ENCODE measurements around the gene KIF1A. TPM values are rescaled to one million over a fixed set of nuclear protein-coding genes. Genes with fewer than 3 reads are reported as not detected.

KIF1A gene
- total RNA-seq, 3 donors from 2014 or later, result 1.5 to 17.2 (median 1.9) TPM

- Histone ChIP-seq H3K9me3 (no peaks in the 10 kb centered on the region), H3K36me3 (ENCODE audit: low read depth) (no peaks in the 10 kb centered on the region), H3K4me3 (no peak overlapping the region), H3K4me1 (ENCODE audit: low read depth) (no peaks in the 10 kb centered on the region)
- ATAC-seq, result no peak
- intact Hi-C loops (cut with DNase I, micrococcal nuclease), result no loop called here
- no peak for DNase-seq
- TF ChIP-seq CTCF (IDR thresholded peaks at IDR 0.05), result no peak
These were observed 41.6 kb downstream of the KIF1A start for GRCh38 chr2:240778426-240778825.

- intact Hi-C loops (cut with DNase I, micrococcal nuclease), result no loop called here
- Histone ChIP-seq H3K4me3 (no peak overlapping the region), H3K4me1 (ENCODE audit: low read depth) (no peaks in the 10 kb centered on the region), H3K9me3 (no peaks in the 10 kb centered on the region), H3K36me3 (ENCODE audit: low read depth) (no peaks in the 10 kb centered on the region)
- ATAC-seq, result no peak
- TF ChIP-seq CTCF (IDR thresholded peaks at IDR 0.05), result no peak
- no peak for DNase-seq
These were observed 42.4 kb downstream of the KIF1A start for GRCh38 chr2:240777456-240778212.

- ATAC-seq, result no peak
- Histone ChIP-seq H3K36me3 (ENCODE audit: low read depth) (no peaks in the 10 kb centered on the region), H3K9me3 (no peaks in the 10 kb centered on the region), H3K4me3 (no peak overlapping the region), H3K4me1 (ENCODE audit: low read depth) (no peaks in the 10 kb centered on the region)
- TF ChIP-seq CTCF (IDR thresholded peaks at IDR 0.05), result no peak
- DNase-seq, result no peak
- intact Hi-C loops (cut with DNase I, micrococcal nuclease), result no loop called here
These were observed 44.1 kb downstream of the KIF1A start for GRCh38 chr2:240775905-240776304.

GRCh38 chr2:240774856-240775255, 45.2 kb downstream of the KIF1A start:
- DNase-seq, result no peak

GRCh38 chr2:240769096-240769495, 50.9 kb downstream of the KIF1A start:
- Histone ChIP-seq H3K9me3 (no peaks in the 10 kb centered on the region), H3K4me3 (no peak overlapping the region), H3K4me1 (ENCODE audit: low read depth) (no peaks in the 10 kb centered on the region), H3K36me3 (ENCODE audit: low read depth) (no peaks in the 10 kb centered on the region)
- no peak for TF ChIP-seq CTCF (IDR thresholded peaks at IDR 0.05)
- intact Hi-C loops (cut with DNase I, micrococcal nuclease), result no loop called here
- ATAC-seq (no peak), DNase-seq (no peak)

More at GRCh38 chr2:240774856-240775255, 45.2 kb downstream of the KIF1A start:
- no peaks in the 10 kb centered on the region for H3K4me1 ChIP-seq (ENCODE audit: low read depth)
- H3K36me3 ChIP-seq (ENCODE audit: low read depth), result no peaks in the 10 kb centered on the region
- intact Hi-C loops (cut with DNase I, micrococcal nuclease), result no loop called here
- ATAC-seq, result no peak
- no peak overlapping the region for H3K4me3 ChIP-seq
- TF ChIP-seq CTCF (IDR thresholded peaks at IDR 0.05), result no peak
- H3K9me3 ChIP-seq, result no peaks in the 10 kb centered on the region
